Measurements from ENCODE around the gene FAM107A. TPM values are rescaled to one million over a fixed set of nuclear protein-coding genes. Genes with fewer than 3 reads are reported as not detected.

Gene FAM107A
- total and polyA plus RNA-seq, 11 donors: 24.6 to 144 (median 47.9) TPM

- peak overlapping the region in 8 of 12 donors; percentile 13 to 92 (median 86) for H3K27ac ChIP-seq
- ATAC-seq: peak in 1 of 4 donors; percentile 5
- intact Hi-C loops (cut with DNase I): no loop called here
These were observed 46.8 kb upstream of the FAM107A start for GRCh38 chr3:58623961-58624360.

GRCh38 chr3:58623478-58623877 lies 46.3 kb upstream of the FAM107A start:
- DNase-seq (no peak), ATAC-seq (no peak)
- intact Hi-C loops (cut with DNase I): no loop called here
- H3K27me3 ChIP-seq: no peaks in the 10 kb centered on the region
- H3K9me3 ChIP-seq: no peaks in the 10 kb centered on the region
- TF ChIP-seq CTCF (IDR thresholded peaks at IDR 0.05): no peak
- TF ChIP-seq POLR2A (IDR thresholded peaks at IDR 0.05): no peak
- peak overlapping the region in 4 of 12 donors; percentile 15 to 92 (median 82) for H3K27ac ChIP-seq
- H3K4me3 ChIP-seq: no peak overlapping the region
- H3K4me1 ChIP-seq: peaks cover 4 to 54% (median 16%) of the 10 kb centered on the region in 12 donors
- H3K36me3 ChIP-seq: no peaks in the 10 kb centered on the region
- 78 to 96% (median 78%) methylated on average over 6 to 8 of the region's 8 CpGs for WGBS, 4 donors

More at GRCh38 chr3:58623961-58624360, 46.8 kb upstream of the FAM107A start:
- Histone ChIP-seq H3K9me3 (no peaks in the 10 kb centered on the region), H3K4me3 (no peak overlapping the region), H3K4me1 (peaks cover 4 to 57% (median 21%) of the 10 kb centered on the region in 12 donors), H3K27me3 (no peaks in the 10 kb centered on the region), H3K36me3 (no peaks in the 10 kb centered on the region)
- WGBS, 4 donors: 80 to 87% (median 83%) methylated on average over 5 of the region's 5 CpGs
- no peak for TF ChIP-seq CTCF (IDR thresholded peaks at IDR 0.05)
- TF ChIP-seq POLR2A (IDR thresholded peaks at IDR 0.05): no peak
- DNase-seq: no peak

GRCh38 chr3:58622892-58623291 lies 45.7 kb upstream of the FAM107A start:
- no peaks in the 10 kb centered on the region for H3K9me3 ChIP-seq
- no peaks in the 10 kb centered on the region for H3K36me3 ChIP-seq
- H3K27ac ChIP-seq: peak overlapping the region in 3 of 12 donors; percentile 15 to 92 (median 34)
- DNase-seq (peak in 1 of 5 donors; percentile 27), ATAC-seq (no peak)
- 77 to 96% (median 94%) methylated on average over 7 to 8 of the region's 8 CpGs for WGBS, 4 donors
- no peaks in the 10 kb centered on the region for H3K27me3 ChIP-seq
- H3K4me1 ChIP-seq: peaks cover 0 to 54% (median 10%) of the 10 kb centered on the region in 12 donors
- TF ChIP-seq CTCF (IDR thresholded peaks at IDR 0.05): no peak
- no peak for TF ChIP-seq POLR2A (IDR thresholded peaks at IDR 0.05)
- intact Hi-C loops (cut with DNase I): no loop called here
- H3K4me3 ChIP-seq: no peak overlapping the region

GRCh38 chr3:58622436-58622835 lies 45.2 kb upstream of the FAM107A start:
- intact Hi-C loops (cut with DNase I): no loop called here
- ATAC-seq (no peak), DNase-seq (no peak)
- 78 to 85% (median 83%) methylated on average over 4 of the region's 4 CpGs for WGBS, 4 donors
- Histone ChIP-seq H3K4me1 (peaks cover 0 to 54% (median 11%) of the 10 kb centered on the region in 12 donors), H3K4me3 (no peak overlapping the region), H3K36me3 (no peaks in the 10 kb centered on the region), H3K27me3 (no peaks in the 10 kb centered on the region), H3K27ac (peak overlapping the region in 2 of 12 donors; percentile 15 to 34), H3K9me3 (no peaks in the 10 kb centered on the region)
- no peak for TF ChIP-seq CTCF (IDR thresholded peaks at IDR 0.05)
- TF ChIP-seq POLR2A (IDR thresholded peaks at IDR 0.05): no peak
